Spleen (tissue), 7 donors: ENCODE measurements around the gene PRRX2.

Experiments used
- POLR2A ChIP-seq, 3 donors: fragments of 450-650 bp; IDR thresholded peaks; one replicate each; pipeline ENCODE4 v1.5.1; 2017; ENCODE audit warnings: antibody characterized with exemption in 3 of 3, mild to moderate bottlenecking in 1 of 3
- TF ChIP-seq, protein P1 (sequence below), 11 experiments: fragments of 200-600 bp in 7 of 11; fragments of 450-650 bp in 4 of 11; sonication (generic) in 4 of 11; IDR thresholded peaks in 8 of 11; conservative IDR thresholded peaks in 3 of 11; 1 replicate in 7 of 11; 2 replicates in 4 of 11; pipeline versions ENCODE4 v1.4.0 to v1.8.0; 2016 to 2021; ENCODE audit warnings: antibody characterized with exemption in 11 of 11, inconsistent platforms in 4 of 11, mild to moderate bottlenecking in 1 of 11
- donor health status: DM: no; HTN: no; CAD: no; lungs with moderate emphysema.
- donor health status: DM: no; HTN: no; CAD: no.
- donor health status: DM: no; HTN: no; CAD: no.

DNA sequence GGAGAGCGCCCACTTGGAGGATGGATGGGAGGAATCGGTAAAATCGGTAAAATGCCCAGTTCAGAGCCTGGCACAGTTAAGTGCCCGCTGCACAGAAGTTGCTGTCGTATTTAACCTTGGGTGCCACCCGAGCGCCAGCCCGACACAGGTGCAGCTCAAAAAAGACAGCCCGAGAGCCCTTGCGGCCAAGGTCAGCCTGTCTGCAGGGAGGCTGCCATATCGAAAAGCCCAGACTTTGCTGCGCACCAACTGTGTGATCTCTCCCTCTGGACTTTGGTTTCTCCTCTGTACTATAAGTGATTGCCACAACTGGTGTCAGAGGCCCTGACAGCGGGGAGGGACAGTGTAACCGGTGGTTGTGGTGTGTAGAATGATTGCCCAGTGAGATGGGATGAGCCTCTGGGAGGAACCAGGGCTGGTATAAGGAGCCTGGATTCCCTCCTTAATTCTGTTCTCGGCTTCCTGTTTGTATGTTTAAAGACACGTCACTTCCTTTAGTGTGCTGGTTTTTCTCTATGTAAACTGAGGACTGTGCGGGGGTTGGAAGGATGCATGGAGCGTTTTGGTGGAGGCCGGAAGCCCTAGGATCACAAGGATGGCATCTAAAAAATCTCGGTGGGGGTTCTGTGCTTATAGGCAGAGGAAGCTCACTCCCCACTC is 38.7 kb upstream of the PRRX2 start:
- TF ChIP-seq, protein P1, sequence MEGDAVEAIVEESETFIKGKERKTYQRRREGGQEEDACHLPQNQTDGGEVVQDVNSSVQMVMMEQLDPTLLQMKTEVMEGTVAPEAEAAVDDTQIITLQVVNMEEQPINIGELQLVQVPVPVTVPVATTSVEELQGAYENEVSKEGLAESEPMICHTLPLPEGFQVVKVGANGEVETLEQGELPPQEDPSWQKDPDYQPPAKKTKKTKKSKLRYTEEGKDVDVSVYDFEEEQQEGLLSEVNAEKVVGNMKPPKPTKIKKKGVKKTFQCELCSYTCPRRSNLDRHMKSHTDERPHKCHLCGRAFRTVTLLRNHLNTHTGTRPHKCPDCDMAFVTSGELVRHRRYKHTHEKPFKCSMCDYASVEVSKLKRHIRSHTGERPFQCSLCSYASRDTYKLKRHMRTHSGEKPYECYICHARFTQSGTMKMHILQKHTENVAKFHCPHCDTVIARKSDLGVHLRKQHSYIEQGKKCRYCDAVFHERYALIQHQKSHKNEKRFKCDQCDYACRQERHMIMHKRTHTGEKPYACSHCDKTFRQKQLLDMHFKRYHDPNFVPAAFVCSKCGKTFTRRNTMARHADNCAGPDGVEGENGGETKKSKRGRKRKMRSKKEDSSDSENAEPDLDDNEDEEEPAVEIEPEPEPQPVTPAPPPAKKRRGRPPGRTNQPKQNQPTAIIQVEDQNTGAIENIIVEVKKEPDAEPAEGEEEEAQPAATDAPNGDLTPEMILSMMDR (IDR thresholded peaks at IDR 0.05 in 8 of 11, conservative IDR thresholded peaks at IDR 0.05 in 3 of 11): no peak
- TF ChIP-seq POLR2A (IDR thresholded peaks at IDR 0.05): no peak
